HG02623 (cell line): ENCODE measurements around the gene IVL.

Experiments used
- ATAC-seq: cut with Tn5 transposase; IDR thresholded peaks from one replicate; pipeline ENCODE4 v1.9.1; 2021; ENCODE audit warnings: moderate library complexity; ENCODE audit not compliant: unreplicated experiment

IVL gene, protein sequence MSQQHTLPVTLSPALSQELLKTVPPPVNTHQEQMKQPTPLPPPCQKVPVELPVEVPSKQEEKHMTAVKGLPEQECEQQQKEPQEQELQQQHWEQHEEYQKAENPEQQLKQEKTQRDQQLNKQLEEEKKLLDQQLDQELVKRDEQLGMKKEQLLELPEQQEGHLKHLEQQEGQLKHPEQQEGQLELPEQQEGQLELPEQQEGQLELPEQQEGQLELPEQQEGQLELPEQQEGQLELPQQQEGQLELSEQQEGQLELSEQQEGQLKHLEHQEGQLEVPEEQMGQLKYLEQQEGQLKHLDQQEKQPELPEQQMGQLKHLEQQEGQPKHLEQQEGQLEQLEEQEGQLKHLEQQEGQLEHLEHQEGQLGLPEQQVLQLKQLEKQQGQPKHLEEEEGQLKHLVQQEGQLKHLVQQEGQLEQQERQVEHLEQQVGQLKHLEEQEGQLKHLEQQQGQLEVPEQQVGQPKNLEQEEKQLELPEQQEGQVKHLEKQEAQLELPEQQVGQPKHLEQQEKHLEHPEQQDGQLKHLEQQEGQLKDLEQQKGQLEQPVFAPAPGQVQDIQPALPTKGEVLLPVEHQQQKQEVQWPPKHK

DNA sequence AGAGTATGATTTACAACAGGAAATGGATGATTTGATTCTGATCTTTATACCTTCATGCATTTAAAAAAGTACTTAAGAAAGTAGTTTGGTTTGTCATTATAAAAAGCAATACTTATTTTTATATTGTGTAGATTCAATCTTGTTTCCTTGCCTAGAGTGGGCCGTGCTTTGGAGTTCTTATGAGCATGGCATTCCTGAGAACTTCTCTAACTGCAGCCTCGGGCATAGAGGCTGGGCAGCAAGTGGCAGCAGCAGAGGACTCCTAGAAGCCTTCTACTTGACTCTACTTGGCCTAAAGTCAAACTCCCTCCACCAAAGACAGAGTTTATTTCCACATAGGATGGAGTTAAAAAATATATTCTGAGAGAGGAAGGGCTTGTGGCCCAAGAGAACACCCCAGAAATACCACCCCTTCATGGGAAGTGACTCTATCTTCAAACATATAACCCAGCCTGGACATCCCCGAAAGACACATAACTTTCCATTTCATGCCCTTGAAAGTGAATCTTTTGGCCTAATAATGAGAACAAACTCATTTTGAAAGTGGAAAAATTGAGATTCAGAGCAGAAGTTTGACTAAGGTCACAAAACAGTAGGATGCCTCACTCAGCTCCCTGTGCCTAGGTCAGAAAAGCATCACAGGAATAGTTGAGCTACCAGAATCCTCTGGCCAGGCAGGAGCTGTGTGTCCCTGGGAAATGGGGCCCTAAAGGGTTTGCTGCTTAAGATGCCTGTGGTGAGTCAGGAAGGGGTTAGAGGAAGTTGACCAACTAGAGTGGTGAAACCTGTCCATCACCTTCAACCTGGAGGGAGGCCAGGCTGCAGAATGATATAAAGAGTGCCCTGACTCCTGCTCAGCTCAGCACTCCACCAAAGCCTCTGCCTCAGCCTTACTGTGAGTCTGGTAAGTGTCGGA, at the start of gene IVL:
Gene IVL (plus strand): TSS at position 861 of the 916 bp plus-strand sequence. CDS start 1,252 bp downstream, outside the sequence.
- no peak for ATAC-seq

DNA sequence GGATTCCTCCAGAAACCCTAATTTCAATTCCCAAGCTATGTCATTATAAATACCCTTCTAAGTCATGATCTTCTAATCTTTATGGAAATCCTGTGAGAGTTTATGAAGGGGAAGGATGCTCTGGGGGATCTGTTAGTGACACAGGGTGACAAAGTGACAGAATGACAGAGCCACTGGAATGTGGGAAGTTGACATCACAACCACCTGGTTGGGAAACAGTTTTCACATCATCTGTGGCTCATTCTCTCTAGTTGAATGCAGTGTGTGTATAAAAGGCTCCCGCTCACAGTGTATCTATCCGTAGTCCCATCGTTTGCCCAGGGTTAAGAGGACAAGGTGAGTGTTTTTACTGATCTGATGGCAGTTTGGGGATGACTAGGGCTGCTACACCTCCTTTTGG, 48.6 kb upstream of the IVL start, which contains the start of gene LCE7A:
Gene LCE7A (plus strand): TSS at position 301 of the 400 bp plus-strand sequence. CDS start 702 bp downstream, outside the sequence.
- ATAC-seq: no peak

DNA sequence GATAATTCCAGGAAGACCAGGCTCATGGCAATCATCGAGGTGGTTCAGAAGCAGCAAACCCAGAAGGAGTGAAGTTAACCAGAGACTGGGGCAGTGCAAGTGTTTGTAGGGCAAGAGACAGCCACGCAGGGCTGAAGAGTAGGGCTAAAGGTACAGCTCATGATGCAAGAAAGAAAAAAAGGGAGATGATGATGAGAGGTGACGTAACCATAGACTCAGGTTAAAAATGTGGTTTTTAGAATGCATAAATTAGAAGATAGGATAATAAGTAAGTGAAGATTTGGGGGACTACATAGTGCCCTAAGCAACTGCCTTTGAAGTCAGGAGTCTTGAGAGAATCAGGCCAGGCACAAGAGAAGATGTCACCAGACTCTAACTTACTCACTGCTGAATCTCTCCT, 48.2 kb upstream of the IVL start:
- no peak for ATAC-seq

DNA sequence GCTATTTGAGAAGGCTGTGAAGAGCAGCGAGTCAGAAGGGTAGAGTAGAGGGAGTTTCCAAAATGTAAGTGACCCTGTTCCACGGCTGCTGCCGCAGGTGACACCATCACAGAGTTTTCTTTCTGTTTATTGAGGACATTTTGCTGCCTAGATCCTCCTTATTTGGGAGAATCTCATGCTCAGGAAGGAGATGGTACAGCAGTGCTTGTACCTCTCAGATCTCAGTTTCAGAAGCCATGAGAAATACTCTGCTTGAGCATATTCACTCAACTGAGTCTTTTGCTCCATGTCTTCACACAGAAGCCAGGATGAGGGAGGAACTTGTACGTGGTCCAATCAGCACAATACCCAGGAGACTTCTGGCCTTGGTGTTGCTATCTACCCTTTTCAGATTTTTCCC, 47.0 kb upstream of the IVL start:
- no peak for ATAC-seq

DNA sequence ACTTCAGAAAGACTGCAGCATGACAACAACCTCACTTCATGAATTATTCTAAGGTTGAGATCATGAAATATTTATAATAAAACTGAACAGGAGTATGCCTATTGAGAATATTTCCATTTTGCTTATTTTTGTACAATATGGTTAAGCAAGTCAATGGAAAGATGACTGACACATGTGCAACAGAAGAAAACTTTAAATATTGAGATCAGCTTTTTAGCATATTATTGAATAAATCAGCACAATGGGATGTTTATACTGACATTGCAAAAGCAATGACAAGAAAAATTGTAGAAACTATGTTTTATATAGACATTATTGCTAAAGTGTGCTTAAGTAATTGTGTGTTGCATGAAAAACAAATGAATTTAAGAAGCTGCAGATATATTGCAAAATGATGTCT, 43.9 kb upstream of the IVL start:
- no peak for ATAC-seq

DNA sequence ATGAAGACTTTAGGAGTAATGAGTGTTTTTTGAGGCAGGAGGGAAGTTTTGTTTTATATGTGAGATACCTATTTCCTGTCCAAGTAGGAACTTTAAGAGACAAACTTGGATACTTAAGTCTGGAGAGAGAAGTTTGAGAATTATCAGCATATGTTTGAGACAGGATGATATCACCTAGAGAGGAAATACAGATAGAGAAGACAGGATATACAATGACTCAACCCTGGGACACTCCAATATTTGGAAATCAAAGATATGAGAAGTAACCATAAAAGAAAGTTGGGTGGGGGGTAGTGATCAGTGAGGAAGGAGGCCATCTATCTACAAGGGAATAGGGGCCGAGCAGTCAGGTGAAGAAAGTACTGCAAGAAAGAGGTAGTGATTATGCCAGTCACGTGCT, 42.0 kb upstream of the IVL start:
- no peak for ATAC-seq

DNA sequence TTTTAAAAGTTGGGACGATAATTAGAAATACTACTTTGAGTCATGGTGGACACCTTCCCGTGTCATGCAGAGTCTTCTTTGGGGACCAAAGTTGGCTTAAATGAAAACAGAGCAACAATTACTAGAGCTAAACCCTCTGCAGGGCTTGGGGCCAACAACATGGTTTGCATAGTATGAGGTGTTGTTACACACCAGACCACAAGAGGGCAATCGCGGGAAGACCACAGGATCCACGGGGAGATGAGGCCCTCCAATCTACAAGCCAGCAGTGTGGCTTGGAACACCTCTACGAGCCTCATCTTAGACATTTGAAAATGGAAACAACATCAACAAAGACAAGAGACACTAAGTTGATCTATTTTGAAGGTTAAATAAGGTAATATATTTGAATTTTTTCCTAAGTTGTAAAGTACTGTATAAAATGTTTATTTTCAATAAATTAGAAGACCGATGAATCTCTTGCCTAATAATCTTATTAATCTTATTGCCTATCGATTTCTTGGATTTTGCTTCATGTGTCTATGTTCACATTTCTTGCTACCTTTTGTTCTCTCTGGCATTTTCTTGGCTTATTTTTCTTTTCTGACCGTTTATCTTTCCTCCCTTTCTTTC, 38.4 kb upstream of the IVL start:
- ATAC-seq: no peak

DNA sequence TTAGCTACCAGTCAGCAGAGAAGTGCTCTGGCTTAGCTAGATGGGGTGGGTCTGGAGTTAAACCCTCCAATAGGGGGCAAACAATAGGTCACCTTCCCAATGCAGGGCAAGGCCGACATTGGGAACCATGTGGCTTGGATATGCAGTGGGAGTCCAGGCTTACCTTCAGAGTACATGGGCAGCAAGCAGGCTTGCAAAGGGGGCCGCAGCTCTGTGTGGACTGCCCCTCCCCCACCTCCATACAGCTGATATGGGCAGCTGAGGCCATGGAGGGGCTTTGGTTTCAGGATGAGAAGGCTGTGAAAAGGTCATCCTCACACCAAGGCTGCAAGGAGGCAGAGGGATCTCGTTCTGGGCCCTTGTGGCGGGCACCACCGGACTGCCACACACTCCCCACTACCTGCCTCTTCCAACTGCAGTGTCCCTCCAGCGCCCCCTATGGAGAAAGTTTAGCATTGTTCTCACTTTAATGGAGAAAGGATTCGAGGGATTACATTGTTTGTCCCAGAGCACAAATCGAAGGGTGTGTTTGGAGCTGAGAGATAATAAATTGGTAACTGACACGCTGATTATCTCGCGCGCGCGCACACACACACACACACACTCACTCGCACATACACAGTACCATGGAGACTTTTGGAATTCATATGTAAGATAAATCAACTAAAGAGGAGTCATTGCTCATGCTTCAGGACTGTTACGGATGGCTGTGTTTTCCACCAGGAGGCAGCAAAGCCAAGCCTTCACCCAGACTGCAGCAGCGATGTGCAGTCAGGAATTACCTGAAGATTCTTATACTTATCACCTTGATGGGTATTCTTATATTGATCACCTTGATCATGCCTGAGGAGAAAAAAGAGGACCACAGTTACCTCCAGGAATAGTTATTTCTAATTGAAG, 37.3 kb upstream of the IVL start:
- no peak for ATAC-seq

DNA sequence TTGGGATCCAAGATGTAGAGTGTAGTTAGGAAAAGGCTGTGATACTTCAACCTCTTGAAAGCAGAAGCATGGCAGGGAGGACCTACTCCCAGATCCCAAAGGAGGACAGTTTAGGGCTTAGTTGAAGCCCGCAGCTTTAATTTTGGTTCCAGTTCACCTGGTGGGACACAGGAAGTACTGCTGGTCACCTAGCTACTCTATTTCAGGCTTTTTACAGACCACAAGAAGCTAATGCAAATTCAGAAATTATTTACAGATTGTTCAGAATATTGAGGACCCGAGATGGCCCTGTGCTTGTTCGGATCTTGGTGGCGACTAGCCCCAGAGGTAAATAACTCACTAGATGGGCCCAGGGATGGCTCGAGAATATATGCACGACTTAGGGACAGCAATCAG, 36.6 kb upstream of the IVL start:
- ATAC-seq: no peak

DNA sequence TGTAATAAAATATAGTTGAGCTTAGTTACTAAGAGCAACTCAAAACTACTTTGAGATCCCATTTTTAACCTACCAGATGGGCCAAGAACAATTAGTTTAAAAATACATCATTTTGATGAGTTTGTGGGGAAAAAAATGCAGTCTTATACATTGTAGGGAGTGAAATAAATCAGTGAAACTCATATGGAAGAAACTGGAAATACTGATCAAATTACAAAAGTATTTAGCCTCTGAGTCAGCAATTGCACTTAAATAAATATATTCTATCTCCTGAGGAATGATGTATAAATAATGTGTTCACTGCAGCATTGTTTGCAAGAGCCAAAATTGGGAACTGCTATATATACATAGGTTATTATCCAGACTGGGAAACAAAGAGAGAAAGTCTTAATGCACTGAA, 34.9 kb upstream of the IVL start:
- no peak for ATAC-seq

DNA sequence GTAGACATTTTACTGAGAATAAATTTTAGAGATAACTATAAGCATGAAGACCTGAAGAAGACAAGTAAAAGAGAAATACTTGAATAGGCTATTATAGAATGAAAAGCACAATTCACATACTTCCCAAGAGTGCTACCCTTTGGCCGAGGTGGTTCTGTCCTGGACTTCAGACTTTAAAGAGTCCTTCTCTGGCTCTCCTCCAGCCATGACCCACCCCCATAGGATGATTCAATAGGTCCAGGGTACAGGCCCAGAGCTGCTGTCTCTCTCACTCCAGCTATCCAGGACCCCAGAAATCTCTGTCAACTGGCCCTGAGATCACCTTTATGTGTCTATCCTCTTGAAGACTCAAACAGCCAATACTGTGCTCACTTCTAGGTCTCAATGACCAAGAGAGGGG, 31.5 kb upstream of the IVL start:
- no peak for ATAC-seq

DNA sequence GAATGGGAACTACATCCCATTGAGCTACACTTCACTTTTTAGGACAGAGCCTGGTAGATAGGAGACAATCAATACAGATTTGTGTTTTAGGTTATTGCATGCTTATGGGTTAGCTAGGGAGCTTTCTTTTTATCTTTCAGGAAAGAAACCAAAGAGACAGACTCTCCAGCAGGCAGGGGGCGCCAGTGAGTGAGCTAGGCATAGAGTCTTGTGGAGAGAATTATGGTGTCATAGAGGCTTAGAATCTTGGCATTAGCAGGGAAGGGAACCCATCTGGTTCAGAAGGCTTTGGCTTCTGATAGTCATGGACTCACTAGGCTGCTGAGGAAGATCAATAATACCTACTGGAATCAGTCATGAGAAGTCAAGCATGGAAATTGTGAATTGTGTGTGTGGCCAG, 30.3 kb upstream of the IVL start, which contains the start of gene SMCP:
Gene SMCP (plus strand): TSS at position 281 of the 400 bp plus-strand sequence. CDS start 6,101 bp downstream, outside the sequence.
- no peak for ATAC-seq

DNA sequence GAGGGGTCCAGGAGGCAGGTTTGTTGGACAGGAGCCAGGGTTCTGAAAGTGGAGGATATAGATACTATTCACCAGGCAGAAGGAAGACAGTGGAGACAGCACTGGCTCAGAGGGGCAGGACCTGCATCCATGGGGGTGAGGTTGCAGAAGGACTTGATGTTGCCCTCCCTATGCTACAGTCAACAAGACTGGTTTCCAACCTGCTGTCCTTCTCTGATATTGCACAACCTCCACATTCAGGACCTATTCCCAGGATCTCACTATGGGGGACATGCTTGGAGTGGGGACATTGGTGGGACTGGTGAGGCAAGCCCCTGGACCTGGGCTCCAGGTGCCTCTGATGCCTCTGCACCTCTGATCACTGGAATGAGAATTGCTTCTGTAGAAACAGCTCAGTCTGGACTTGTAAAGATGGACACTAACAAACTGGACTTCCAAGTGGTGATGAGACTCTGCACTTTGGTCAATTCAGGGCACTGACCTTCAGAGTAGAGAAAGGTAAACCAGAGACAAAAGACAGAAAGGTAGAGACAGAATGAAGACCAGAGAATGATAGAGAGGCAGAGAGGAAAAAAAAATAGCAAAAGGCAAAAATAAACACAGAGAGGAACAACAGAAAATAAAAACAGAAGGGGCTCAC, 28.7 kb upstream of the IVL start:
- no peak for ATAC-seq

DNA sequence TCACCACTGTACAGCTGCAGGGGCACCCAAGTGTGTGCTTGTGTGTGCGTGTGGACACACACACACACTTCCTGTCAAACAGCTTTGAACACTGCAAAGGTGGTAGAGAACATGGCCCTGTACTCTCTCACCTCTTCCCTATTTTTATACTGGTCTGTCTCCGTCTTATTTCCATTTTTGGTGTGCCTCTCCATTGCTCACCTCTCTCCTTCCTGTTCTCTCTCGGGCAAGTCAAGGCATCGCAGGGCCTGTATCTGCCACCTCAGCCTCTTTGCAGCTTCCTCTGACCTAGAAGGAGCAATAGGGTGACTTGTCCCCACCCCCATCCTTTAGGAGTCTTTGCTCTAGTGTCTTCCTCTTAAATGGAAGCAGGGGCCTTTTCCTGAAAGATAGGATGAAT, 28.0 kb upstream of the IVL start:
- ATAC-seq: no peak

DNA sequence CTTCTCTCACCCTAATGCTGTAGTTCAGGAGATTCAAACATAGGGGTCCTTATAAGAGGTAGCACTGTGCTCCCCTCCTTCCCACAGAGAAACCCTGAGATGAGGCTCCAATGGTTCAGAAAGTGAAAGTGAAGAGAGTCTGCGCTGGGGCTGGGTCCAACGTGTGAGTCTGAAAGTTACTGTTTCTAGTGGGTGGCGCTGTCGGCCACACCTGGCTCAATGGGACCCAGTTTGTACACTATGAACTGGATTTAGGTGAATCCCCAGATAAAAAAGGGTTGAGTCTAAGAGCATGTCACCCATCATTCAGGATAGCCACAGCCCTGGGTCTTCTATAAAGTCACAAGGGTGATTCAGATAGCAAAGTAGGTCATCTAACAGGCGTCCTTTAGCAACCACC, 27.4 kb upstream of the IVL start:
- ATAC-seq: no peak

DNA sequence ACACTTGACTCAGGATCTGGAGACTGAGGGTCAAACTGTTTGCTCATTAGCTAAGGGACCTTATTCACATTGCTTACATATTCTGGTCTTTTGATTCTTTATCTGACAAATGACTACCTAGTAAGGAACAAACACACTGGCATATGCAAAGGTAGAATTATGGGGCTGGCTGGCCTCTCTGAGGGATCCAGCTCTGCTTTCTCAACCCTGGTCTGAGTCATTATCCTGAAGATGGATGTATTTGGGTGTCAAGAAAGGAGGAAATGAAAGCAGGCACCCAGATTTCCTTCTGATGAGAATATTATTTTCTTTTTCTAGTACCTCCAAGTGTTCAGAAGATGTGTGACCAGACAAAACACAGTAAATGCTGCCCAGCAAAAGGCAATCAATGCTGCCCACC, 24.3 kb upstream of the IVL start:
- no peak for ATAC-seq

DNA sequence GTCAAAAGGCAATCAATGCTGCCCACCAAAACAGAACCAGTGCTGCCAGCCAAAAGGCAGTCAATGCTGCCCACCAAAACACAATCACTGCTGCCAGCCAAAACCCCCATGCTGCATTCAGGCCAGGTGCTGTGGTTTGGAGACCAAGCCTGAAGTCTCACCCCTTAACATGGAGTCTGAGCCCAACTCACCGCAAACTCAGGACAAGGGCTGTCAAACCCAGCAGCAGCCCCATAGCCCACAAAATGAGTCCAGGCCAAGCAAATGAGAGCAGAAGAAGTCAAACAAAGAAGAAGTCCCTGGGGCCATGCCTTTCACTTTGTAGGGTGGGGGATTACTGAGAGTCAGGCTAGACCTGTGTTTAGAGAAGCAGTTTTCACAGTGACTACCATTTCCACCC, 23.8 kb upstream of the IVL start:
- no peak for ATAC-seq

DNA sequence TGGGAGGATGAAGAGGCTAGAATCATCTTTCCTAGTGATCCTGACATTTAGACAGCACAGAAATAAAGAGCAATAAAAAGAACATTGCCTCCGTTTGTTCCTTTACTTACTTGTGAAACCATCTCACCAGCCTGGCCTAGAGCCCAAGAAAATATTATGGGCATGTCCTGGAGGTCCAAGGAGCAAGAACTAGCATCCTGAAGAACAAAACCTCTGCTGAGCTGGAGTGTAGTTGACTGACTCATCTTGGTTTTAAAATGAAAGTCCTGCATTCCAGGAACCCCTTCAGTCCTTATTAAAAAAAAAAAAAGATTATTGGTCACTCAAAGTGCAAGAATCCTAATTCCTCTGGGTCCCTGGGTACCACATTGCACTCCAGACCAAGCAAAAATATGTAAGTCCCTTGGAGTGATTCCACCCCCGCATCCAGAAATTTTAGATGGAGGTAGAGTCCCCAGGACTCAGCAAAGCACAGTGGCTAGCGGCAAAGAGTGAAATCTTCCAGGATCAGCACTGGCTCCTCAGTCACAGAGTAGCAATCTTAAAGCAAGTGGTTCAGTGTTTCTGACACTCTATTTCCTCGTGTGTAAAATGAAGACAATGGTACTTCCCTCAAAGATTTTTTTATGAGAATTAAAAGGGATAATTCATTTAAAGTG, 23.3 kb upstream of the IVL start:
- ATAC-seq: no peak

DNA sequence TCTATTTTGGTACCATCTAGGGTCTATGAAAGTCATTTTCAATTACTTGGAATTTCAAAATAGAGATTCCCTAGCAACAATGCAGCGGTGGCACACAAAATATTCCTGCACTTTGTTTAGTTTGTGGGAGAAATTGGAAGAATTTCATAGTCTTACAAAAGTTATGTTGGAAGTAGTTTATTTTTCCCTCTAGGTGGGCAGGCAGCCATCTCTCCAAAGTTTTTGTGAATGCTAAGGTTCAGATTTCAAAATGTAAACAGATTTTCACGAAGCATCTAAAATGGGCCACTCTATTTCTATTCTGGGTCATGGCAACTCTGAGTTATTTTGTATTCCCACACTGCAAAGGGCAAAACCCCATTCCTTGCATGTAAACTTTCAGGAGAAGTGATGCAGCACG, 22.3 kb upstream of the IVL start:
- no peak for ATAC-seq
